HCT116 (cell line): ENCODE data around the gene QKI. TPM values are rescaled to one million over a fixed set of nuclear protein-coding genes. Genes with fewer than 3 reads are reported as not detected.

Experiments
- ATAC-seq: fragments of 200-7000 bp; cut with Tn5 transposase; 2 replicates; pipeline ENCODE4 v1.9.1; 2020; ENCODE audit warnings: mild to moderate bottlenecking, moderate library complexity
- BruUV-seq: library from RNA; stranded (reverse); fragments of 400-500 nt; replicated peaks from 2 replicates; lab custom pipeline; 2021; lab: Mats Ljungman, UMichigan
- CTCF ChIA-PET: fragments of 300-600 bp; sonication (Branson Sonifier 250); formaldehyde crosslinking; loops from one replicate; lab custom pipeline; 2021; ENCODE audit warnings: antibody characterized with exemption; lab: Charles Lee
- POLR2A ChIA-PET: fragments of 300-600, 350-600 bp; sonication (Branson Sonifier 250); formaldehyde crosslinking; loops from one replicate; lab custom pipeline; 2021; ENCODE audit warnings: antibody characterized with exemption; lab: Charles Lee
- RAD21 ChIA-PET, 2 experiments: fragments of 300-600 bp; sonication (Branson Sonifier 250); formaldehyde crosslinking; loops; one replicate each; lab custom pipeline; 2023; ENCODE audit warnings: low total read pairs in 2 of 2; ENCODE audit not compliant: uncharacterized antibody in 2 of 2, unreplicated experiment in 2 of 2, low non-redundant PET in 1 of 2; lab: Charles Lee
- DNase-seq: peaks from one replicate; pipeline ENCODE4 v3.0.0-alpha.2; 2010; ENCODE audit warnings: low read depth, low spot score
- H2AFZ ChIP-seq: fragments of 200-600 bp; shearing (Covaris generic), sonication (generic); 2 replicates; pipeline ENCODE4 v1.6.1; 2017; ENCODE audit warnings: low read depth, mixed run types, mixed read lengths, antibody characterized with exemption, low read length; ENCODE audit not compliant: poor library complexity, severe bottlenecking
- H3K27ac ChIP-seq: 2 replicates; pipeline ENCODE4 v1.5.1; 2012; ENCODE audit warnings: low read depth, low read length
- H3K27me3 ChIP-seq: fragments of 200-600 bp; sonication (generic); 2 replicates; pipeline ENCODE4 v1.6.1; 2016; ENCODE audit warnings: mixed run types, low read length, mixed read lengths; ENCODE audit not compliant: insufficient read depth
- H3K36me3 ChIP-seq, 2 experiments: fragments of 200-500 bp in 1 of 2; fragments of 200-600 bp in 1 of 2; sonication (Bioruptor generic) in 1 of 2; sonication (generic) in 1 of 2; 2 replicates each; pipeline versions ENCODE4 v1.5.1 to v1.6.1; 2014 to 2016; ENCODE audit warnings: low read length in 2 of 2, inconsistent platforms in 1 of 2, mixed read lengths in 1 of 2, mixed run types in 1 of 2; ENCODE audit not compliant: insufficient read depth in 2 of 2, control insufficient read depth in 1 of 2
- H3K4me1 ChIP-seq, 2 experiments: fragments of 200-600 bp in 1 of 2; sonication (generic) in 1 of 2; 2 replicates each; pipeline versions ENCODE4 v1.5.1 to v1.6.1; 2012 to 2017; ENCODE audit warnings: low read length in 2 of 2, inconsistent platforms in 1 of 2, mild to moderate bottlenecking in 1 of 2, mixed read lengths in 1 of 2, mixed run types in 1 of 2, moderate library complexity in 1 of 2; ENCODE audit not compliant: insufficient read depth in 2 of 2, control insufficient read depth in 1 of 2
- H3K4me2 ChIP-seq: fragments of 200-600 bp; sonication (generic); 2 replicates; pipeline ENCODE4 v1.6.1; 2017; ENCODE audit warnings: mixed run types, low read length, mixed read lengths
- H3K4me3 ChIP-seq, 2 experiments: fragments of 200-600 bp in 1 of 2; sonication (generic) in 1 of 2; replicated peaks in 1 of 2; 2 replicates each; pipeline ENCODE4 v1.5.1; 2011 to 2016; ENCODE audit warnings: low read length in 2 of 2, control low read depth in 1 of 2, low read depth in 1 of 2, mild to moderate bottlenecking in 1 of 2, mixed read lengths in 1 of 2, mixed run types in 1 of 2
- H3K79me2 ChIP-seq: fragments of 200-600 bp; sonication (generic); 2 replicates; pipeline ENCODE4 v1.6.1; 2017; ENCODE audit warnings: mild to moderate bottlenecking, mixed run types, low read length, moderate library complexity, mixed read lengths; ENCODE audit not compliant: insufficient read depth
- H3K9ac ChIP-seq: fragments of 200-600 bp; sonication (generic); 2 replicates; pipeline ENCODE4 v1.6.1; 2016; ENCODE audit warnings: low read length, mixed read lengths
- H3K9me2 ChIP-seq: fragments of 200-600 bp; sonication (generic), shearing (Covaris generic); 2 replicates; pipeline ENCODE4 v1.6.1; 2017; ENCODE audit warnings: mixed run types, mild to moderate bottlenecking, moderate library complexity; ENCODE audit not compliant: insufficient read depth
- H3K9me3 ChIP-seq, 2 experiments: fragments of 200-500 bp in 1 of 2; fragments of 200-600 bp in 1 of 2; sonication (Bioruptor generic) in 1 of 2; sonication (generic) in 1 of 2; 2 replicates each; pipeline ENCODE4 v1.6.1; 2014 to 2017; ENCODE audit warnings: low read length in 2 of 2, mixed read lengths in 2 of 2, inconsistent platforms in 1 of 2, low read depth in 1 of 2, mild to moderate bottlenecking in 1 of 2, mixed run types in 1 of 2, moderate library complexity in 1 of 2; ENCODE audit not compliant: control insufficient read depth in 1 of 2, insufficient read depth in 1 of 2
- H4K20me1 ChIP-seq: fragments of 200-600 bp; sonication (generic), shearing (Covaris generic); 2 replicates; pipeline ENCODE4 v1.6.1; 2017; ENCODE audit warnings: mixed run types, mild to moderate bottlenecking, moderate library complexity; ENCODE audit not compliant: insufficient read depth
- CBX3 ChIP-seq: IDR thresholded peaks from 2 replicates; pipeline ENCODE4 v1.6.1; 2012; ENCODE audit warnings: low read depth
- CEBPB ChIP-seq: IDR thresholded peaks from 2 replicates; pipeline ENCODE4 v1.6.1; 2012; ENCODE audit warnings: low read depth
- ELF1 ChIP-seq: IDR thresholded peaks from 2 replicates; pipeline ENCODE4 v1.6.1; 2012; ENCODE audit warnings: low read depth, borderline replicate concordance
- FOSL1 ChIP-seq: IDR thresholded peaks from 2 replicates; pipeline ENCODE4 v1.6.1; 2012; ENCODE audit warnings: low read depth
- JUND ChIP-seq: IDR thresholded peaks from 2 replicates; pipeline ENCODE4 v1.6.1; 2012
- RAD21 ChIP-seq: IDR thresholded peaks from 2 replicates; pipeline ENCODE4 v1.6.1; 2012; ENCODE audit warnings: low read depth, mild to moderate bottlenecking
- SIN3A ChIP-seq: IDR thresholded peaks from 2 replicates; pipeline ENCODE4 v1.6.1; 2012; ENCODE audit warnings: low read depth
- ZFX ChIP-seq: fragments of 450-650 bp; IDR thresholded peaks from 2 replicates; pipeline ENCODE4 v1.6.1; 2017
- ZNF274 ChIP-seq: fragments of 200-500 bp; sonication (Bioruptor generic); IDR thresholded peaks from 2 replicates; pipeline ENCODE4 v1.6.1; 2014; ENCODE audit warnings: mild to moderate bottlenecking, low read depth, low read length, inconsistent platforms
- intact Hi-C: fragments of 100-400 bp; cut with micrococcal nuclease; formaldehyde crosslinking; loops from 2 replicates; pipeline ENCODE4 v1.10.0; 2022
- total RNA-seq: library from RNA; stranded (reverse); gene quantifications from one replicate; pipeline ENCODE4 v1.2.1, GENCODE V29; 2021; ENCODE audit not compliant: unreplicated experiment
- TF ChIP-seq, protein P1 (sequence below): IDR thresholded peaks from 2 replicates; pipeline ENCODE4 v1.6.1; 2012
- TF ChIP-seq, protein P2 (sequence below): IDR thresholded peaks from 2 replicates; pipeline ENCODE4 v1.6.1; 2011; ENCODE audit warnings: mild to moderate bottlenecking, low read length, moderate library complexity; ENCODE audit not compliant: insufficient replicate concordance; ENCODE audit errors: extremely low read depth

The QKI gene
- total RNA-seq, 1 experiment from 2014 or later: 35.3 TPM

DNA sequence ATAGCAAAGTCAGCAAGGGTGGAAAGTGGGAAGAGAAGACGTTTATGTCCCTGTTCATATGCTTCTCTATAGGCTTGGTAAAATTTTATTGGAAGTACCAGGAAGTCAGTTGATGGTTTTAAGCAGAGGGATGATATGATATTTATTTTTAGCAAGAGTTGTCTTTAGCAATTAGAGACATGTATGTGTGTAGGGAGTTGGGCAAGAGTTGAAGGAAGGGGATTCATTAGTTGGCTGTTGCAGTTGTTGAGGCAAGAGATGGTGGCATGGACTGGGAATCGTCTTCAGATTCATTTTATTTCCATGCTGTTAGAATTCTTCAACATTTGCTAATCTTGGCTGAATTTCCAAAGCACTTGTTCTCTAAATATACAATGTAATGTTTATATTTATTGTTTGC, 85.6 kb downstream of the QKI start:
- Histone ChIP-seq H3K4me3 (no peak overlapping the region), H2AFZ (no peak overlapping the region), H4K20me1 (no peaks in the 10 kb centered on the region; the same call in 1 of the 2 replicates), H3K4me1 (no peaks in the 10 kb centered on the region), H3K4me2 (no peak overlapping the region), H3K27me3 (no peaks in the 10 kb centered on the region), H3K27ac (no peak overlapping the region), H3K9ac (no peak overlapping the region), H3K9me2 (no peaks in the 10 kb centered on the region), H3K79me2 (peaks cover 72% of the 10 kb centered on the region), H3K36me3 (no peaks in the 10 kb centered on the region), H3K9me3 (peaks cover 0 to 5% of the 10 kb centered on the region in 2 experiments; a peak in 1 of 4 replicates)
- ChIA-PET CTCF (no interaction called here), POLR2A (no interaction called here), RAD21 (interaction anchor here in 1 of 2 experiments (0.7 kb wide), 1 partner anchor 60 kb away, joined by 5 read pairs; no protein-coding TSS in a partner anchor)
- ATAC-seq (no peak), DNase-seq (no peak)
- TF ChIP-seq FOSL1: no peak
- no peak for TF ChIP-seq ELF1
- TF ChIP-seq, protein P1, sequence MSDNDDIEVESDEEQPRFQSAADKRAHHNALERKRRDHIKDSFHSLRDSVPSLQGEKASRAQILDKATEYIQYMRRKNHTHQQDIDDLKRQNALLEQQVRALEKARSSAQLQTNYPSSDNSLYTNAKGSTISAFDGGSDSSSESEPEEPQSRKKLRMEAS: no peak
- TF ChIP-seq SIN3A: no peak
- TF ChIP-seq JUND: no peak
- no peak for TF ChIP-seq CEBPB
- TF ChIP-seq ZFX: no peak
- BruUV-seq: no TSS peak
- intact Hi-C loops: no loop called here

DNA sequence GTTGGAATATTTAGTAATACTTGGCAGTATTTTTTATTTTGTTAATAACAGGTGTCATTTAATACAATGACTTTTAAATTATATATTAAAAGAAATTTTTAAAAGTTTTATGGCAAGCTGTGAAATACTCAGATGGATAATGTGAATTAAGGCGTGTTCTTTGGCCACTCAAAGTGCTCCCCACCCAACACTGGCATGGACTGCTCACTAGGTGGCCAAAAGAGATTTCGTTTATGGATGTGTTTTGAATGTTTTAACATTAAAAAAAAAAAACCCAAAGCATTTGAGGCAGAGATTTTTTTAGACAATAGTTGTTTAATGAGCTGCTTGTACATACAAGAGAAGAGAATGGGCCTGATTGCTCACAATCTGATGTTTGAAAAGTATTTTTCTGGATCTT, 86.5 kb downstream of the QKI start:
- H3K27ac ChIP-seq: no peak overlapping the region
- no peaks in the 10 kb centered on the region for H3K27me3 ChIP-seq
- CTCF ChIA-PET: no interaction called here
- no peak overlapping the region for H3K4me2 ChIP-seq
- TF ChIP-seq ZFX (no peak), CBX3 (no peak), ELF1 (no peak), RAD21 (no peak), ZNF274 (no peak)
- TF ChIP-seq, protein P2, sequence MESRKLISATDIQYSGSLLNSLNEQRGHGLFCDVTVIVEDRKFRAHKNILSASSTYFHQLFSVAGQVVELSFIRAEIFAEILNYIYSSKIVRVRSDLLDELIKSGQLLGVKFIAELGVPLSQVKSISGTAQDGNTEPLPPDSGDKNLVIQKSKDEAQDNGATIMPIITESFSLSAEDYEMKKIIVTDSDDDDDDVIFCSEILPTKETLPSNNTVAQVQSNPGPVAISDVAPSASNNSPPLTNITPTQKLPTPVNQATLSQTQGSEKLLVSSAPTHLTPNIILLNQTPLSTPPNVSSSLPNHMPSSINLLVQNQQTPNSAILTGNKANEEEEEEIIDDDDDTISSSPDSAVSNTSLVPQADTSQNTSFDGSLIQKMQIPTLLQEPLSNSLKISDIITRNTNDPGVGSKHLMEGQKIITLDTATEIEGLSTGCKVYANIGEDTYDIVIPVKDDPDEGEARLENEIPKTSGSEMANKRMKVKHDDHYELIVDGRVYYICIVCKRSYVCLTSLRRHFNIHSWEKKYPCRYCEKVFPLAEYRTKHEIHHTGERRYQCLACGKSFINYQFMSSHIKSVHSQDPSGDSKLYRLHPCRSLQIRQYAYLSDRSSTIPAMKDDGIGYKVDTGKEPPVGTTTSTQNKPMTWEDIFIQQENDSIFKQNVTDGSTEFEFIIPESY: no peak
- TF ChIP-seq, all 23 proteins: peak for 0
- intact Hi-C loops: no loop called here
- no TSS peak for BruUV-seq
- ATAC-seq (no peak), DNase-seq (no peak)
- ChIA-PET RAD21 (no interaction called here), POLR2A (no interaction called here)
- no peak overlapping the region for H2AFZ ChIP-seq
- no peaks in the 10 kb centered on the region for H3K4me1 ChIP-seq
- H3K9ac ChIP-seq: no peak overlapping the region
- H3K9me3 ChIP-seq: peaks cover 0 to 9% of the 10 kb centered on the region in 2 experiments; a peak in 1 of 4 replicates
- H3K36me3 ChIP-seq: no peaks in the 10 kb centered on the region
- H3K9me2 ChIP-seq: no peaks in the 10 kb centered on the region
- no peaks in the 10 kb centered on the region; the same call in 1 of the 2 replicates for H4K20me1 ChIP-seq
- peaks cover 66% of the 10 kb centered on the region for H3K79me2 ChIP-seq
- no peak overlapping the region for H3K4me3 ChIP-seq
